HG03432 (cell line): ENCODE measurements around the gene FAM171A1.
"Not testable (repeated sequence)": the region's sequence is repeated elsewhere in the genome, so short reads cannot be mapped to it uniquely, and the experiment has no call there.

Experiments used
- ATAC-seq: cut with Tn5 transposase; IDR thresholded peaks from one replicate; pipeline ENCODE4 v1.9.1; 2021; ENCODE audit warnings: mild to moderate bottlenecking, moderate library complexity; ENCODE audit not compliant: unreplicated experiment

FAM171A1 gene

GRCh38 chr10:15320522-15321203, 50.4 kb downstream of the FAM171A1 start:
- ATAC-seq = no peak

GRCh38 chr10:15320118-15320517, 51.0 kb downstream of the FAM171A1 start:
- ATAC-seq = no peak

GRCh38 chr10:15316871-15317464, 54.1 kb downstream of the FAM171A1 start:
- no peak for ATAC-seq

GRCh38 chr10:15316145-15316544, 54.9 kb downstream of the FAM171A1 start:
- ATAC-seq = no peak

- no peak for ATAC-seq
Measured at GRCh38 chr10:15315286-15315685, 55.8 kb downstream of the FAM171A1 start.

- ATAC-seq = no peak
Measured at GRCh38 chr10:15314482-15315045, 56.5 kb downstream of the FAM171A1 start.

GRCh38 chr10:15313843-15314242, 57.2 kb downstream of the FAM171A1 start:
- no peak for ATAC-seq

- ATAC-seq = no peak
Measured at GRCh38 chr10:15313047-15313446, 58.0 kb downstream of the FAM171A1 start.

GRCh38 chr10:15311569-15312280, 59.4 kb downstream of the FAM171A1 start:
- ATAC-seq = no peak

- no peak for ATAC-seq
Measured at GRCh38 chr10:15310776-15311568, 60.1 kb downstream of the FAM171A1 start.

GRCh38 chr10:15309221-15309620, 61.9 kb downstream of the FAM171A1 start:
- ATAC-seq = no peak

GRCh38 chr10:15306735-15307280, 64.3 kb downstream of the FAM171A1 start:
- ATAC-seq = no peak

GRCh38 chr10:15305634-15306033, 65.5 kb downstream of the FAM171A1 start:
- ATAC-seq = no peak

GRCh38 chr10:15305161-15305560, 65.9 kb downstream of the FAM171A1 start:
- no peak for ATAC-seq

GRCh38 chr10:15302188-15302956, 68.7 kb downstream of the FAM171A1 start:
- ATAC-seq = not testable (repeated sequence)

GRCh38 chr10:15300697-15301096, 70.4 kb downstream of the FAM171A1 start:
- no peak for ATAC-seq

GRCh38 chr10:15300145-15300544, 70.9 kb downstream of the FAM171A1 start:
- no peak for ATAC-seq

- no peak for ATAC-seq
Measured at GRCh38 chr10:15296701-15297100, 74.4 kb downstream of the FAM171A1 start.

GRCh38 chr10:15295537-15296325, 75.4 kb downstream of the FAM171A1 start:
- ATAC-seq = no peak
